Fibroblast of lung (primary cell): ENCODE data around the gene WIPF1. TPM values are rescaled to one million over a fixed set of nuclear protein-coding genes. Genes with fewer than 3 reads are reported as not detected.

Experiments used
- DNase-seq, 2 donors: peaks; one replicate each; pipeline versions ENCODE4 v3.0.0 to v3.0.0-alpha.2; 2010; ENCODE audit warnings: low read depth in 2 of 2
- H2AFZ ChIP-seq: 2 replicates; pipeline ENCODE4 v1.5.1; 2012; ENCODE audit warnings: low read length, control low read depth, inconsistent platforms
- H3K27ac ChIP-seq: 2 replicates; pipeline ENCODE4 v1.5.1; 2011; ENCODE audit warnings: low read length, control low read depth; ENCODE audit not compliant: insufficient read depth
- H3K27me3 ChIP-seq: 2 replicates; pipeline ENCODE4 v1.5.1; 2011; ENCODE audit warnings: mild to moderate bottlenecking, low read length; ENCODE audit not compliant: control insufficient read depth, insufficient read depth
- H3K36me3 ChIP-seq: 2 replicates; pipeline ENCODE4 v1.5.1; 2011; ENCODE audit warnings: low read length; ENCODE audit not compliant: control insufficient read depth, insufficient read depth
- H3K4me1 ChIP-seq: 2 replicates; pipeline ENCODE4 v1.5.1; 2011; ENCODE audit warnings: low read length; ENCODE audit not compliant: control insufficient read depth, insufficient read depth; ENCODE audit errors: extremely low read depth
- H3K4me2 ChIP-seq: 2 replicates; pipeline ENCODE4 v1.5.1; 2011; ENCODE audit warnings: low read length, control low read depth; ENCODE audit not compliant: insufficient read depth; ENCODE audit errors: extremely low read depth
- H3K4me3 ChIP-seq, 4 experiments: fragments of 200-600 bp in 1 of 4; sonication (generic) in 1 of 4; replicated peaks in 1 of 4; 2 replicates each; pipeline ENCODE4 v1.5.1; 2011 to 2016; ENCODE audit warnings: low read length in 4 of 4, low read depth in 3 of 4, mild to moderate bottlenecking in 3 of 4, control low read depth in 2 of 4, inconsistent platforms in 1 of 4, mixed read lengths in 1 of 4; ENCODE audit not compliant: insufficient read depth in 1 of 4; ENCODE audit errors: control extremely low read depth in 1 of 4
- H3K79me2 ChIP-seq: 2 replicates; pipeline ENCODE4 v1.5.1; 2012; ENCODE audit warnings: mild to moderate bottlenecking, low read length, inconsistent platforms; ENCODE audit not compliant: control insufficient read depth, insufficient read depth
- H3K9ac ChIP-seq: 2 replicates; pipeline ENCODE4 v1.5.1; 2011; ENCODE audit warnings: mild to moderate bottlenecking, low read length, control low read depth; ENCODE audit not compliant: insufficient read depth
- H3K9me3 ChIP-seq: 2 replicates; pipeline ENCODE4 v1.5.1; 2012; ENCODE audit warnings: low read depth, low read length; ENCODE audit not compliant: control insufficient read depth, insufficient read depth
- H4K20me1 ChIP-seq: 2 replicates; pipeline ENCODE4 v1.5.1; 2011; ENCODE audit warnings: low read length; ENCODE audit not compliant: control insufficient read depth, insufficient read depth; ENCODE audit errors: extremely low read depth
- CTCF ChIP-seq, 2 donors: IDR thresholded peaks in 1 of 2; conservative IDR thresholded peaks in 1 of 2; 1 replicate in 1 of 2; 2 replicates in 1 of 2; pipeline ENCODE4 v1.5.1; 2011 to 2012; ENCODE audit warnings: low read length in 2 of 2, control low read depth in 1 of 2, inconsistent platforms in 1 of 2, low read depth in 1 of 2, mild to moderate bottlenecking in 1 of 2
- EZH2 ChIP-seq: IDR thresholded peaks from 2 replicates; pipeline ENCODE4 v1.5.1; 2012; ENCODE audit warnings: low read length, control low read depth, mild to moderate bottlenecking; ENCODE audit errors: missing control alignments
- polyA plus RNA-seq, 2 donors: library from polyadenylated mRNA; depleted of rRNA in 1 of 2; stranded (reverse) in 1 of 2; unstranded in 1 of 2; fragments of >200 nt; gene quantifications; 2 replicates each; pipeline ENCODE4 v1.2.1, GENCODE V29; 2011 to 2012; ENCODE audit warnings: missing spikeins in 1 of 2
- total RNA-seq: library from RNA; depleted of rRNA; stranded (reverse); fragments of >200 nt; gene quantifications from 2 replicates; pipeline ENCODE4 v1.2.1, GENCODE V29; 2014

WIPF1 gene
- total and polyA plus RNA-seq, 2 donors (not counting 1 experiment from before 2014, with no cell fraction given) = 10.7 to 23.6 TPM

DNA sequence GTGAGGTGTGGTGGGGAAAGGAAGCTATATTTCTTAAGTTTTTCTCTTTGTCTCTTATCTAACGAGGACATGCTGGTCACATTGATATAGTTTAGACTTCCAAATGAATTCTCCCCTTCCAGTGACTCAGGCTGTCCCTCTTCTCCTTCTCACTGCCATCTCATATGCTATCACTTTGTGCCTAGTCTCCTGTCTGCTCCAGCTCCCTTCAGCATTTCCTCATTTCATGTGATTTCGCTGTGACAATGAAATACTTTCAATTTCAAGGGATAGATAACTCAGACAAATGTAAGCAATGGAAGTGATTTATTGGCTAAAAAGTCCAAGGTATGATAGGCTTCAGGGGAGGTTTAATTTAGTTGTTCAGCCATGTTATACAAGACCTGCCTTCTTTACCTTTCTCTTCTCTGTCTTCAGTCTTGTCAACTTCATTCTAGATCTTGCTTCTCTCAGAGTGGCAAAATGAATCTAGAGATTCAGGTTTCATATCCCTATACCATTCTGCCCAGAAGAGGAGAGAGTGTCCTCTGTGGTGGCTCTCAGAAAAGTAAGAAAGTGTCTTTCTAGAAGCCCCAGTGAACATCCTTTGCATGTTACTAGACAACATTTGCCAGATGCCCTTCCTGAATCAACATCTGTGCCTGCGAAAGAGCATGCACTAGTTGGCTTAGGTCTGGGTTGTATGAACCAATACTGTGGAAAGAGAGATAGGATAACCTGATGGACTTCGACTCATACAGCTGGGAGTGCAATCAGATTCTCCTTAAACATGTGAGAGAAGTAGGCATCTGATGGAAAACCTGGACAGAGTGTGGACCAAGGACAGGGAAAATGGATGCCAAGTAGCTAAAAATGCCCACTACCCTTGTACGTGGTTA lies 80.9 kb downstream of the WIPF1 start:
- no peak overlapping the region for H2AFZ ChIP-seq
- H3K27ac ChIP-seq = no peak overlapping the region
- H3K4me2 ChIP-seq = no peak overlapping the region
- H3K79me2 ChIP-seq = no peaks in the 10 kb centered on the region
- H3K4me1 ChIP-seq = no peaks in the 10 kb centered on the region
- no peaks in the 10 kb centered on the region for H3K36me3 ChIP-seq
- DNase-seq = no peak
- no peaks in the 10 kb centered on the region for H3K27me3 ChIP-seq
- H3K9me3 ChIP-seq = no peaks in the 10 kb centered on the region
- TF ChIP-seq EZH2 = no peak
- TF ChIP-seq CTCF (conservative IDR thresholded peaks at IDR 0.05 in 1 of 2, IDR thresholded peaks at IDR 0.05 in 1 of 2; ENCODE audit: low read depth in 1 of 2, low read length in 2 of 2) = no peak
- H3K9ac ChIP-seq = no peak overlapping the region
- H4K20me1 ChIP-seq = no peaks in the 10 kb centered on the region
- no peak overlapping the region for H3K4me3 ChIP-seq

GRCh38 chr2:174512345-174512744 lies 85.3 kb downstream of the WIPF1 start:
- H2AFZ ChIP-seq = no peak overlapping the region
- no peak overlapping the region for H3K27ac ChIP-seq
- H3K4me3 ChIP-seq = no peak overlapping the region
- no peak overlapping the region for H3K4me2 ChIP-seq
- H3K79me2 ChIP-seq = no peaks in the 10 kb centered on the region
- H3K9me3 ChIP-seq = no peaks in the 10 kb centered on the region
- H3K4me1 ChIP-seq = no peaks in the 10 kb centered on the region
- no peak for DNase-seq
- no peak overlapping the region for H3K9ac ChIP-seq
- H3K27me3 ChIP-seq = no peaks in the 10 kb centered on the region
- no peaks in the 10 kb centered on the region for H4K20me1 ChIP-seq
- H3K36me3 ChIP-seq = no peaks in the 10 kb centered on the region
- TF ChIP-seq CTCF (conservative IDR thresholded peaks at IDR 0.05 in 1 of 2, IDR thresholded peaks at IDR 0.05 in 1 of 2; ENCODE audit: low read depth in 1 of 2, low read length in 2 of 2) (no peak), EZH2 (no peak)

DNA sequence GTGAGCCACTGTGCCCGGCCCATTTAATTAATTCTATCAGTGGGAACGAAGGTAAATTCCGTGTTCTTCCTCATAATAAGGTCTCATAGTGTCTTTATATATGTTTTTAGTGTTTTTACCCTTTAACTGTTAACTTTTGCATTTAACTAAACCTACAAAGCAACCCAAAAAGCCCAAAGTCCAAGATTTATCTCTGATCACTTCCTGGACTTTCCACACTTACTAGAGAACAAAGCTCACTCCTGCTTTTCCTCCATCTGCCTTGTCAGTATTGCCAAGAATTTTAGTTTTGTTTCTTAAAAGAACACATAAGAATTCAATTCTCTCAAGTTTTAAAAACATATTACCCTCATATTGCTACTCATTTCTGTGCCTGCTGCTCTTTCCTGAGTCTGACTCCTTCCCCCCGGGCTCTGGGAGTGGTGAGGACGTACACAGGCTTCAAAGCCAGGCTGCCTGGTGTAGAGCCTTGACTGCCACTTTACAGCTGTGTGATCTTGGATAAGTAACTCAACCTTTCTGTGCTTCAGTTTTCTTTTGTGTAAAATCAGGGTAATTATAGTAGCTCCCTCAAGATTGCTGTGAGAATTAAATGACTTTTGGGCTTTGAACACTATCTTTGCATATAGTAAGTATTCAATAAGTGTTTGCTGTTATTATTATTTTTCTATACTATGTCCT lies 85.9 kb downstream of the WIPF1 start:
- no peak for DNase-seq
- no peaks in the 10 kb centered on the region for H3K9me3 ChIP-seq

More for the DNA sequence above, 85.9 kb downstream of the WIPF1 start:
- H3K79me2 ChIP-seq = no peaks in the 10 kb centered on the region
- H3K4me1 ChIP-seq = no peaks in the 10 kb centered on the region
- H3K4me2 ChIP-seq = no peak overlapping the region
- no peak for TF ChIP-seq CTCF (conservative IDR thresholded peaks at IDR 0.05 in 1 of 2, IDR thresholded peaks at IDR 0.05 in 1 of 2; ENCODE audit: low read depth in 1 of 2, low read length in 2 of 2)
- no peak for TF ChIP-seq EZH2
- no peak overlapping the region for H2AFZ ChIP-seq
- H4K20me1 ChIP-seq = no peaks in the 10 kb centered on the region
- H3K27ac ChIP-seq = no peak overlapping the region
- H3K27me3 ChIP-seq = no peaks in the 10 kb centered on the region
- H3K4me3 ChIP-seq = no peak overlapping the region
- no peaks in the 10 kb centered on the region for H3K36me3 ChIP-seq
- H3K9ac ChIP-seq = no peak overlapping the region
